Raji (cell line): Measurements from ENCODE around the gene KLRC1.

Experiments used
- POLR2A ChIP-seq: IDR thresholded peaks from 2 replicates; pipeline ENCODE4 v1.6.1; 2011; ENCODE audit warnings: low read depth, low read length, control low read depth; ENCODE audit not compliant: insufficient read depth

KLRC1 gene

DNA sequence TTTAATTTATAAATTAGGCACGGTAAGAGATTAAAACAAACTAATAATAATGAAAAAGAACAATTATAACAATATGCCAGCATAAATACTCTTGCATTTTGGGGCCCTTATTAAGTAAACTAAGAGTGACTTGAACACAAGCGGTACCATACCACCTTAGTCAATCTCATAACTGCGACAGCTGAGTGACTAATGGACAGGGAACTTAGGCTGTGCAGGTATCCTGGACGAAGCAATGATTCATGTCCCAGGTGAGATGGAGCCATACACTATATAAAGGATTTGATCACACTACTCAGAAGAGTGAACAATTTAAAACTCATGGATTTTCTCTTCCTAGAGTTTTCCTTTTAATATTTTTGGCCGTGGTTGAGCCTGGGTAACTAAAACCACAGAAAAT is 47.9 kb downstream of the KLRC1 start:
- TF ChIP-seq POLR2A = no peak

DNA sequence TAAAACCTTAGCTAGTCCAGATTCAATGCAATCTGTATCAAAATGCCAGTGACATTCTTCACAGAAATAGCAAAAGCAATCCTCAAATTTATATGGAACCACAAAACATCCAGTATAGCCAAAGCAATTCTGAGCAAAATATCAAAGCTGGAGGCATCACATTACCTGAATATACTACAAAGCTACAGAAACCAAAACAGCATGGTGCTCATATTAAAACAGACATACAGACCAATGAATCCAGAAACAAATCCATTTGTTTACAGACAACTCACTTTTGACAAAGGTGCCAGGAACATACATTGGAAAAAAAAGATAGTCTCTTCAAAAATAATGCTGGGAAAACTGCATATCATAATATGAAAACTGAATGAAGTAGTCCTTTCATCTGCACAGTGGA is 48.4 kb downstream of the KLRC1 start:
- no peak for TF ChIP-seq POLR2A

DNA sequence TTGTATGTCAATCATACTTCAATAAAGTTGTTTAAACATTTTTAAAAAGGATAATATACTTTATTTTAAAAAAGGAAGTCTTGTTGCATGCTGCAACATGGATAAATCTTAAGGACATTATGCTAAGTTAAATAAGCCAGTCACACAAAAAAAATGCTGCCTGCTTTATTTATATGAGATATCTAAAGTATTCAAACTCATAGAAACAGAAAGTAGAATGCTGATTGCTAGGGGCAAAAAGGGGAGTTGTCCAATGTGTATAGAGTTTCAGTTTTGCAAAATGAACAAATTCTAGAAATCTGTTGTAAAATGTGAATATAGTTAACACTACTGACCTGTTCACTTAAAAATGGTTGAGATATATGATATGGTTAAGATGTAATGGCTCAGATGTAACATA is 52.3 kb downstream of the KLRC1 start:
- no peak for TF ChIP-seq POLR2A

DNA sequence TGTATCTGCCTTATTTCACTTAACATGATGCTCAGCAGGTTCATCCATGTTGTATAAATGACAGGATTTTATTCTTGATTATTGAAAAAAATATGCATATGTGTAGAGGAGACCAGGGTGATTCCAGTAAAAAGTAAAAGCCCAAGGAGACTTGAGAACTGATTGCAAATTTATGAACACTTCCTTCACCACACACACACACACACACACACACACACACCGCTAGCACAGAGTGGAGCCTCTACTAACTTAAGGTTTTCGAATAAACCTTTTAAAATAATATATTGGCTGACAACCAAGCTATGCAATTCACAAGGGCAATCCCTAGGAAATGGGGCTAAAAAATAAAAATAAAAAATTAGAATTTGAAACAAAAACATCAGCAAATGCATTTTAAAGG is 55.0 kb downstream of the KLRC1 start:
- TF ChIP-seq POLR2A = no peak

DNA sequence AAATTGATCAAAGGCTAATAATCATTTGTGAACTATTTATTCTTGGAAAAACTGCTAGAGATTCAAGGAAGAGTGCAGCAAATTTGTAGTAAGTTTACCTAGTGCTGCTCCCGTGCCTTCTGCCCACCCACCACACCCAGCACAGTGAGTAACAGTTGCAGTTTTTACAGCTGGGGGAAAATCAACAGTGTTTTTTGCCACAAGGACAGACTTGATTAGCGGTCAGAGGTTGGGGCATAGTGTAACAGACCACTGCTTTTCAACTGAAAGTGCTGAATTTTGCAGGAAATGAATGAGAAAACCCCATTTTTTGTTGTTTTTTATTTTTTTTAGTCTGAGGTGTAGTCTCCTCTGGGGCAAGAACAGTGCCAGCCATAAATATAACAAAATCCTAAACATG is 55.9 kb downstream of the KLRC1 start:
- TF ChIP-seq POLR2A = no peak
